IPS DF 6.9 (cell line): Measurements from ENCODE around the gene BNIP2.
A peak's percentile ranks its signal among the peaks of the same experiment; 100 is the strongest.
"Not testable (repeated sequence)": the region's sequence is repeated elsewhere in the genome, so short reads cannot be mapped to it uniquely, and the experiment has no call there.

Experiments
- DNase-seq: peaks from one replicate; pipeline ENCODE4 v3.0.0-alpha.2; 2013; ENCODE audit warnings: low read depth, low spot score
- H3K27ac ChIP-seq: one replicate; pipeline ENCODE4 v1.5.1; 2013; ENCODE audit warnings: low read length, control low read depth
- H3K27me3 ChIP-seq: 2 replicates; pipeline ENCODE4 v1.6.1; 2013; ENCODE audit warnings: mild to moderate bottlenecking, low read length; ENCODE audit not compliant: control insufficient read depth, insufficient read depth
- H3K36me3 ChIP-seq: 2 replicates; pipeline ENCODE4 v1.6.1; 2013; ENCODE audit warnings: low read length; ENCODE audit not compliant: control insufficient read depth, insufficient read depth
- H3K4me1 ChIP-seq: 2 replicates; pipeline ENCODE4 v1.6.1; 2013; ENCODE audit warnings: low read length; ENCODE audit not compliant: control insufficient read depth, insufficient read depth
- H3K4me3 ChIP-seq: 2 replicates; pipeline ENCODE4 v1.5.1; 2013; ENCODE audit warnings: mild to moderate bottlenecking, low read length
- H3K9me3 ChIP-seq: 2 replicates; pipeline ENCODE4 v1.6.1; 2013; ENCODE audit warnings: low read length, inconsistent platforms; ENCODE audit not compliant: control insufficient read depth, insufficient read depth
- WGBS: extraction: QIAGEN DNeasy Blood & Tissue Kit; methylation state at CpG from one replicate; pipeline ENCODE4 v1.1.7; 2013; ENCODE audit warnings: mixed read lengths, missing lambda C conversion rate; ENCODE audit not compliant: insufficient read length, insufficient coverage; 5-methylcytosine and 5-hydroxymethylcytosine counted together

Gene BNIP2

DNA sequence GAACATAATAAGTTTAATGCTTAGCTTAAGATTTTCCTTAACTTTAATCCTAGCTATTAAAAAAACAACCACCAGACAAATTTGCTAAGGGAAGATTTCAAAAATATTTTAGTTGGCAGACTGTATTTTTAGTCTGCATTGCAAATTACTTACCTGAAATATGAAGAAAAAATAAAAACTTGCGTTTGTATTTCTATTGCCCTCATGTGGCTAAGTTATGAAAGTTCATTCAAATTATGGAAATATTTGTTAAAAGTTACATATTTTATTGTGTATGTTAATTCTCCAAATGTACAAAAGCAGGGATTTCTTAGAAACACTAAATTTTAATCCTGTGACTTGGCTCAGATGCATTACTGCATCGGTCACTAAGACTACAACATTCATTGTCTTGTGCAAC is 46.8 kb downstream of the BNIP2 start:
- Histone ChIP-seq H3K27ac (no peak overlapping the region), H3K4me3 (no peak overlapping the region), H3K27me3 (no peaks in the 10 kb centered on the region), H3K9me3 (no peaks in the 10 kb centered on the region), H3K36me3 (peaks cover 6% of the 10 kb centered on the region; the same call in 1 of the 2 replicates), H3K4me1 (no peaks in the 10 kb centered on the region; the same call in 1 of the 2 replicates)
- DNase-seq: no peak
- no CpG with 5 or more reads among the region's 2 CpGs for WGBS

DNA sequence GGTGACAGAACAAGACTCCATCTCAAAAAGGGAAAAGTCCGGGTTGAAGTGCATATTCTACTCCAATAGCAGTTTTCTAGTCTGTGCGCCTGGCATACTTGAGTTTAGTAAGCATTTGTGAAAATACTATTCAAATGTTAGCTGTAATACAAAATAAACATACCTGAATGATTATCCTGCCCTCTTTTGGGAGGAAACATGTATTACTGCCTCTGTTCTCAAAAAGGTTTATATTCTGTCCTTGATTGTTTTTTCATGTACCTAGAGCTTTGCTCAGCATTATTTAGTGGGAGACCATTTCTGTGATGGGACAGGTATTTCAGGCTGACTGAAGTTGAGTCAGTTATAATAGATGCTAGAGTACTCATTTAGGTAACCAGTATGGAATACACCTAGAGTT is 51.6 kb downstream of the BNIP2 start:
- not testable (repeated sequence) for DNase-seq, H3K27me3 ChIP-seq, H3K4me1 ChIP-seq, H3K36me3 ChIP-seq, H3K4me3 ChIP-seq, H3K9me3 ChIP-seq, H3K27ac ChIP-seq
- WGBS: no CpG with 5 or more reads among the region's 2 CpGs

DNA sequence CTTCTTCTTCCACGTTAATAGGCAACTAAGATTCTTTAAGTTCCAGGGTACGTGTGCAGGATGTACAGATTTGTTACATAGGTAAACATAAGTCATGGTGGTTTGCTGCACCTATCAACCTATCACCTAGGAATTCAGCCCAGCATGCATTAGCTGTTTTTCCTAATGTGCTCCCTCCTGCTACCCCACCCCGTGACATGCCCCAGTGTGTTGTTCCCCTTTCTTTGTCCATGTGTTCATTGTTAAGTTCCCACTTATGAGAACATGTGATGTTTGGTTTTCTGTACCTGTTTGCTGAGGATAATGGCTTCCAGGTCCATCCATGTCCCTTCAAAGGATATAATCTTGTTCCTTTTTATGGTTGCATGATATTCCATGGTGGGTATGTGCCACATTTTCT is 52.9 kb downstream of the BNIP2 start:
- WGBS: no CpG with 5 or more reads among the region's 3 CpGs
- H3K36me3 ChIP-seq: no peaks in the 10 kb centered on the region; the same call in 1 of the 2 replicates
- no peaks in the 10 kb centered on the region for H3K27me3 ChIP-seq
- no peak for DNase-seq
- H3K27ac ChIP-seq: no peak overlapping the region
- H3K4me3 ChIP-seq: no peak overlapping the region
- no peaks in the 10 kb centered on the region for H3K9me3 ChIP-seq
- H3K4me1 ChIP-seq: no peaks in the 10 kb centered on the region

DNA sequence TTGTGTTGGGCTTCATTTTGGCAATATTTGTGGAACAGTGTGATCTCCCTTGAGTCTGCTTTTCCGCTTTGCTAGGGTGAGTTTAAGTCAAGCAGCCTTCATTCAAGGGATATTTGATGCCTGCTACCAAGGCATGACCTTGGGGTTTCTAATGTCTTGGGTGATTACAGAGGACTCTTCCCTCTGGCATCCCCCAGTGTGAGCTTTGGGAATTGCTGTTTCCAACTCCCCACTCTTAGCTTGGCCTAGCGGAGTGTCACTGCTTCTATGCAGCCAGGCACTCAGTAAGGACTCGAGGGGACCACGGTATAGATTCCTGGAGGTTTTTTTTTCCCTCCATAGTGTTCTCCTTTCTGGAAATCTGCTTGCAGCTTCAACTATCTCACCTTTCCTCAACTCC is 56.4 kb downstream of the BNIP2 start:
- H3K36me3 ChIP-seq: no peaks in the 10 kb centered on the region
- H3K4me1 ChIP-seq: no peaks in the 10 kb centered on the region
- H3K4me3 ChIP-seq: no peak overlapping the region
- no peaks in the 10 kb centered on the region for H3K27me3 ChIP-seq
- no peak overlapping the region for H3K27ac ChIP-seq
- no peaks in the 10 kb centered on the region for H3K9me3 ChIP-seq
- DNase-seq: peak; percentile 64
- no CpG with 5 or more reads among the region's 4 CpGs for WGBS

DNA sequence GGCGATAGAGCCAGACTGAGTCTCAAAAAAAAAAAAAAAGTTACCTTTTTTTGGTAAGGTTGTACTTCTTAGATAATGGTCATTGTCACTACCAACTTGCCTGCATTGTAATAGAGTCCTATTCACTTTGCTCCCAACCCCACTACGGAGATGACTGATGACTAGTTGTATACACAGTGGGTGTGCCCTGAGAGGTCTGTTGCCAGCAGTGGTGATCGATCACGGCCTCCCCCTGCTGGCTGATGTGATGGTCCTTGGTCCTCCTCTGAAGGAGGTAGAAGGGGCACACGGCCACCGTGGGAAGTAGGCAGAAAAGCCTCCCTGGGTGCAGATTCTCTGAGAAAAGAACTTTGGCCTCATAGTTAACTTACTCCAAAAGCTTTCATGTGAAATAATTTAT is 66.8 kb downstream of the BNIP2 start:
- no peak for DNase-seq
- Histone ChIP-seq H3K27me3 (no peaks in the 10 kb centered on the region), H3K27ac (no peak overlapping the region), H3K4me1 (no peaks in the 10 kb centered on the region), H3K4me3 (no peak overlapping the region), H3K36me3 (no peaks in the 10 kb centered on the region), H3K9me3 (no peaks in the 10 kb centered on the region)
- no CpG with 5 or more reads among the region's 6 CpGs for WGBS

DNA sequence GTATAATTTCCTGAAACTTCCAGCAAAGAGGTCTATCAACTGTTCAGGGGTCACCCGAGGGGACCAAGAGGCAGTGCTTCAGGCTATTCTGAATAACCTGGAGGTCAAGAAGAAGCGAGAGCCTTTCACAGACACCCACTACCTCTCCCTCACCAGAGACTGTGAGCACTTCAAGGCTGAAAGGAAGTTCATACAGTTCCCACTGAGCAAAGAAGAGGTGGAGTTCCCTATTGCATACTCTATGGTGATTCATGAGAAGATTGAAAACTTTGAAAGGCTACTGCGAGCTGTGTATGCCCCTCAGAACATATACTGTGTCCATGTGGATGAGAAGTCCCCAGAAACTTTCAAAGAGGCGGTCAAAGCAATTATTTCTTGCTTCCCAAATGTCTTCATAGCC is 70.7 kb downstream of the BNIP2 start:
- Histone ChIP-seq H3K9me3 (no peaks in the 10 kb centered on the region), H3K36me3 (no peaks in the 10 kb centered on the region), H3K4me1 (no peaks in the 10 kb centered on the region), H3K4me3 (no peak overlapping the region), H3K27me3 (no peaks in the 10 kb centered on the region), H3K27ac (no peak overlapping the region)
- no CpG with 5 or more reads among the region's 4 CpGs for WGBS
- no peak for DNase-seq

DNA sequence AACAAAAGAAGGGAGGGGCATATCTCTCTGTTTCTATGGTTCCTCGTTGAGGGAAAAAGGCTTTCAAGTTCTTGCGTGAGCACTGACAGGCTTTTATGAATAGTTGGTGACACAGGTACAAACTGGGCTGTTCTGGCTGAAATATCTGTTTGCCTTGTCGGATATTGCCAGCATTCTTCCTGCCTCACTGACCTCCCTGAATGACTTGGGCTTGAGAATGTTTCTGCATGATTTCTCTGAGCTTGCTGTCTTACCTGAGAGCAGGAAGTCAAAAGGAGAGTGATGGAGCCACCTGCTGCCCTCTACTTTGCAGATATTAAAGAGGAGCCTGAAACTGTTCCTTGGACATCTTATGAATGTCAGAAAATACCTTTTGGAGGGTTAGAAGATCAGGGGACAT is 72.7 kb downstream of the BNIP2 start:
- no peaks in the 10 kb centered on the region; the same call in 1 of the 2 replicates for H3K27me3 ChIP-seq
- no peaks in the 10 kb centered on the region for H3K4me1 ChIP-seq
- WGBS: no CpG with 5 or more reads among the region's 3 CpGs
- no peak overlapping the region for H3K4me3 ChIP-seq
- no peaks in the 10 kb centered on the region for H3K36me3 ChIP-seq
- DNase-seq: no peak
- H3K9me3 ChIP-seq: no peaks in the 10 kb centered on the region
- H3K27ac ChIP-seq: no peak overlapping the region

DNA sequence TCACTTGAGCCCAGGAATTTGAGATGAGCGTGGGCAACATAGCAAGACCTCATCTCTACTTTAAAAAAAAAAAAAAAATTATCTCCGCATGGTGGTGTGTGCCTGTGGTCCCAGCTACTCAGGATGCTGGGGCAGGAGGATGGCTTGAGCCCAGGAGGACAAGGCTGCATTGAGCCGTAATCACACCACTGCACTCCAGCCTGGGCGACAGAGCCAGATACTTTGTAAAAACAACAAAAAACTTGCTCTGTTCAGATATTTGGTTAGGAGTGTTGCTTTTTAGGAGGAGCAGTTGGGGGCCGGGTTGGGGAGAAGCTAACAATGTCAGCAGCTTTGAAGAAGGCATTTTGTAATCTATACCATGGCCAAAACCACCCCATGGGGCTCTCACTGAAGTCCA is 73.5 kb downstream of the BNIP2 start:
- Histone ChIP-seq H3K4me1 (no peaks in the 10 kb centered on the region), H3K27ac (no peak overlapping the region), H3K9me3 (no peaks in the 10 kb centered on the region), H3K4me3 (no peak overlapping the region), H3K27me3 (no peaks in the 10 kb centered on the region; the same call in 1 of the 2 replicates), H3K36me3 (no peaks in the 10 kb centered on the region)
- WGBS: no CpG with 5 or more reads among the region's 5 CpGs
- no peak for DNase-seq

DNA sequence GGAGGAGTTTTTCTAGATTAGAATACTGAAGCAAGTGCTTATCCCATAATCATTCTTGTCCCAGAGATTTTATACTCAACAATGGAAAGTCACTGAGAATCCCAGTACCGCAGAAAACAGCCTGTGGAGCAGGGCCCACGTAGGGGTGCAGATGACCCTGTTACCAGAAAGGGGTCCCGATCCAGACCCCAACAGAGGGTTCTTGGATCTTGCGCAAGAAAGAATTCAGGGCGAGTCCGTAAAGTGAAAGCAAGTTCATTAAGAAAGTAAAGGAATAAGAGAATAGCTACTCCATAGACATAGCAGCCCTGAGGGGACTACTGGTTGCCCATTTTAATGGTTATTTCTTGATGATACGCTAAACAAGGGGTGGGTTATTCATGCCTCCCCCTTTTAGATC is 75.0 kb downstream of the BNIP2 start:
- WGBS: no CpG with 5 or more reads among the region's 7 CpGs
- no peaks in the 10 kb centered on the region; the same call in 1 of the 2 replicates for H3K27me3 ChIP-seq

DNA sequence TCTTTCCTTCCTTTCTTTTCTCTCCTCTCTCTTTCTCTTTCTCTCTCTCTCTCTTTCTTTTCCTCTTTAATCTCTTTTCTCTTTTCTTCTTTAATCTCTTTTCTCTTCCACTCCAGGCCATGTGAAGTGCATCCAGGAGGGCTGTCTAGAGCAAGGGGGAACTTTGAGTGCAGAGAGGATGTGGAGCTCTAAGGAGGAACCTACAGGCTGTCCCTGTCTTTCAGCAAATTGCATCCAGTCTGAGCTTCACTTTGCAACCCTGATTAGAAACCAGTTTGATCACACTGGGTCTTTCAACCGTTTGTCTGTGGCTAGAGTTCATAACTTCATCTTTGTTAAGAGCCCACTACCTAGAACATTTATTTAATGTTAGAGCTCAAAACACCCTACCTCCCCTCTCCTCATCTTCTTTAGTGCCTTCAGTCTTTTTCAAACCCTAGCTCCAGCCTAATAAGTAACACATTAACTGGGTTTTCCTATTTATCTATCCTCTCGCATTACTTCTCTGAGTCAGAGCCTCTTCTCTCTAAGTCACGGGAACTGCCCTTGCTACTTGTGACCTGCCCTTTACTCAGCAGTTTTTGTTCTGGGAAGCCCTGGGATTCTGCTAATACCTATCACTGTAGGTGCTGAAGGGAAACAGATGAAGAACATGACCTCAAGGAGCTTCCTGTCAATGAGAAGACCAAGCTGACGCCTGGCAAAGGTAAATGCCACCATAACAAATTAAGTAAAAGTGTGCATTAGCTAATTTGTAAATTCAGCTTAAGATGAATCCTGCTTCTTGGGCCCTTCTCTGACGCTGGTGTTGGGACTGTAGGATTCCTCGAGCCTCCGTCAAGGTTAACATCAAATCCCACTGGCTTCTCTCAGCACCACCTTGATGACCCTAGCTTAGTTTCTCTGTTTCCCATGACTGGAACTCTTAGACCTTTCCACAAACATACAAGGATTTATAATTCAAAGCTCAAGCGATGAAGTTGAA is 77.6 kb downstream of the BNIP2 start, which contains the start of gene GCNT3:
Gene GCNT3 (plus strand): TSS at position 508 of the 985 bp plus-strand sequence. CDS start 6,456 bp downstream, outside the sequence.
- DNase-seq: no peak
- H3K36me3 ChIP-seq: no peaks in the 10 kb centered on the region
- no peak within 1 kb of the TSS for H3K27ac ChIP-seq

More for the DNA sequence above, 75.0 kb downstream of the BNIP2 start:
- Histone ChIP-seq H3K4me3 (no peak overlapping the region), H3K9me3 (no peaks in the 10 kb centered on the region), H3K27ac (no peak overlapping the region), H3K36me3 (no peaks in the 10 kb centered on the region), H3K4me1 (no peaks in the 10 kb centered on the region)
- no peak for DNase-seq

More for the DNA sequence above, 77.6 kb downstream of the BNIP2 start, which contains the start of gene GCNT3:
- Histone ChIP-seq H3K27me3 (no peaks in the 10 kb centered on the region; the same call in 1 of the 2 replicates), H3K9me3 (no peaks in the 10 kb centered on the region), H3K4me1 (no peaks in the 10 kb centered on the region), H3K4me3 (no peak within 1 kb of the TSS)
- WGBS: no CpG with 5 or more reads among the region's 8 CpGs
